ENCODE measurements around the gene HCRTR1. TPM values are rescaled to one million over a fixed set of nuclear protein-coding genes. Genes with fewer than 3 reads are reported as not detected.
A peak's percentile ranks its signal among the peaks of the same experiment; 100 is the strongest.

The HCRTR1 gene
- total RNA-seq = 0.21 TPM
- polyA plus RNA-seq = 0.09 TPM

DNA sequence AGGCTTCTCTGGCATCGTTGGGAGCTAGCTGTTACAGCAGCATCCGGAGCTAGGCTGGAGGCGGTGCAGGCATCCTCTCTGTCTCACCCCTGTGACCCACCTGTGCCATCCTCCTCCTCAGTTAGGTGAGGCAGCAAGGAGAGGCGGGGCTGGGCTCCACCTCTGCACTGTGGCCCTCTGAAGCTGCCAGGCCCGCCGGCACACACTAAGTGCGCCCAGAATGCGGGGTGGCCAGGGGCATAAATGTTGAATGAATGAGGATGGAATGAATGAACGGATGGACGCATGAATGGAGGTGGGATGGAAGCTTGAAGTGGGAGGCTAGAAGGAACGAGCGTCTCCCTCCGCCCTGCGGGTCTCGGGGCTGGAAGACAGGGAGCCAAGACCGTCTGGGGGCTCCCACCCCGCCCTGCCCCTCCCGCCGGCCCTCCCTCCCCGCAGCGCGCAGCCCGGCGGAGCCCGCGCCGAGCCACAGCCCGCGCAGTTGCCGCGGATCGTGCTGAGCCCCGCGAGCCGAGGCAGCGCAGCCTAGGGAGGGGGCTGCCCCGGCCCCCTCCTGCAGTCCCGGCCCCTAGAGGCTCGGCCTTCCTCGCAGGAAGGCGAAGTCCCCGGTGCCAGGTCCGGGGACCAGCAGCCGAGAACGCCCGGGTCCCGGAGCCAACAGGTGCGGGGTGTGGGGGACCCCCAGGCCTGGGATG, at the start of gene HCRTR1:
Gene HCRTR1, plus strand, starts transcription at position 472 of the 698 bp plus-strand sequence. CDS start 1,504 bp downstream, outside the sequence.
- Histone ChIP-seq H3K4me1 (ENCODE audit: insufficient read depth) (no peaks in the 10 kb centered on the region), H3K27ac (ENCODE audit: low read depth) (no peak within 1 kb of the TSS), H3K4me3 (ENCODE audit: low read depth, low read length) (peak within 1 kb of the TSS; percentile 35), H3K36me3 (ENCODE audit: insufficient read depth) (no peaks in the 10 kb centered on the region)
- 7% methylated on average over 48 of the region's 48 CpGs for WGBS
- DNase-seq (ENCODE audit: extremely low spot score) = no peak

DNA sequence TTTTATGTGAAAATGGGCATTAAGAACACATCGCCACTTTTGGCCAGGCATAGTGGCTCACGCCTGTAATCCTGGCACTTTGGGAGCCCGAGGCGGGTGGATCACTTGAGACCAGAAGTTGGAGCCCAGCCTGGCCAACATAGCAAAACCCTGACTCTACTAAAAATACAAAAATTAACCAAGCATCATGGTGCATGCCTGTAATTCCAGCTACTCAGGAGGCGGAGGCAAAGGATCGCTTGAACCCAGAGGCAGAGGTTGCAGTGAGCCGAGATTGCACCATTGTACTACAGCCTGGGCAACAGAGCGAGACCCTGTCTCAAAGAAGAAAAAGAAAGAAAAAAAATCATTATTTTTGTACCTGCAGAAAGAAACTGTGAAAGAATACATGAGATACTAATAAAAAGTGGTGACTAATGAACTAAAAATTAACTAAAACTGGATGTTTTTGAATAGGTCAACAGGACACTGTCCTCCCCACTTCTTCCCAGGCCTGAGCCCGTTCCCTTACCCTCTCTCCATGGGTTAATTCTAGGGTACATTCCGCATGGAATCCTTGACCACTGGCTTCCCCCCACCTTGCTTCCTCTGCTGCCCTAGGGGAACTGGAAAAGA, 49.4 kb upstream of the HCRTR1 start:
- WGBS = 66% methylated on average over 10 of the region's 10 CpGs
- no peak overlapping the region for H3K27ac ChIP-seq (ENCODE audit: low read depth)
- no peak for DNase-seq (ENCODE audit: extremely low spot score)
- H3K4me1 ChIP-seq (ENCODE audit: insufficient read depth) = no peaks in the 10 kb centered on the region
- H3K36me3 ChIP-seq (ENCODE audit: insufficient read depth) = no peaks in the 10 kb centered on the region
- H3K4me3 ChIP-seq (ENCODE audit: low read depth, low read length) = no peak overlapping the region

DNA sequence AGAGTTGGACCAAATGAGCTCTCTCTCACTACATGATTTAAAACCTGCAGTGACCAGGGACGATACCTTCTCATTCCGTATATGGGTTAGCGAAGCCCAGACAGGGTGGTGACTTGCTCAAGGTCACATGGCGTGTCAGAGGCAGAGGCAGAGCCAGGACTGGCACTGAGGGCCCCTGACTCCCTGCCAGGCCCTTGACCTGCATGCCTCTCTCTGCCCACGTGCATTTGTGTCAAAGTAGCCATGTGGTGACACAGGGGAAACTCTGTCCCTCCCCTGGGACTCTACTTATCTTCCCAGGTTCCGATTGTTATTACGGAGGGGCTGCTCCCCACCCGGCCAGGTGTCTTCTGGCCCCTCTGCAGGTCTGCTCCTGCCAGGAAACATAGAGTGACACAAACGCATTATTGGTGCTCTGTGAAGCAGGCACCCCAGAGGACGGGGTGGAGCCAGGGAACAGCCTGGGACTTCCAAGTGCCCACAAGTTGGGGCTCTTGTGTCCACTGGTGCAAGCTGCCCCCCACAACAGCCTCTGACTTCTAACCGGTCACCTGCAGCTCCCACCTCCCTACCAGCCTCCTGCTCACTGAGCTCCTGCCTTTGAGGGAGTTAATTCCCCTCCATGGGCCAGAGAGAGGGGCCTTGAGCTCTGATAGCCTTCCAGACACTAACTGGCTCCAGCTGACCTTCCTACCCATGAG, 48.4 kb upstream of the HCRTR1 start:
- WGBS = 86% methylated on average over 11 of the region's 11 CpGs
- DNase-seq (ENCODE audit: extremely low spot score) = no peak
- no peaks in the 10 kb centered on the region for H3K36me3 ChIP-seq (ENCODE audit: insufficient read depth)
- H3K27ac ChIP-seq (ENCODE audit: low read depth) = no peak overlapping the region
- H3K4me1 ChIP-seq (ENCODE audit: insufficient read depth) = no peaks in the 10 kb centered on the region
- no peak overlapping the region for H3K4me3 ChIP-seq (ENCODE audit: low read depth, low read length)

DNA sequence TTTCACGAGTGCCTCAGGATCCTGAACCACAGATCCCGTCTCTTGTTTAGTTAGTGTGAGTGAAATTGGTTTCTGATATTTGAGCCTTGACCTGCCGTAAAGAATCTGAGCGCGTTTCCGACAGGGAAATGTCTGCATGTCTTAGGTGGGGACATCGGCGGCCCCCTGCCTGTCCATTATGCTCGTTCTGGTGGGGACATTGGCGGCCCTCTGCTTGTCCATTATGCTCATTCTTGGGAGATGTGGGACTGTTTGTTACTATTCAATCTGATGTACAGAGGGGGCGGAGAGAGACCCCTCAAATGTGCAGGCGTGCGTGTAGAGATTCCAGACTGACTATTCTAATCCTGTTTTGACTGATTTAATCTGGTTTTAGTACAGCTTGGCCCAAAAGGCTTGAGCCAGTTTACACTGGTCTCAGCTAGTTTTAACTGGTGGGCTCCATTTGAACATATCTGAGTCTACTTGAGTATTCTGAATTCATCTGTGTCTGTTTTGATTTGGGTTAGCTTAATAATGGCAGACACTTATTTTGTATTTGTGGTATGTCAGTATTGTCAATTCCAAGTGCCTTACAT, 47.8 kb upstream of the HCRTR1 start:
- H3K4me1 ChIP-seq (ENCODE audit: insufficient read depth) = no peaks in the 10 kb centered on the region
- 81% methylated on average over 13 of the region's 13 CpGs for WGBS
- H3K4me3 ChIP-seq (ENCODE audit: low read depth, low read length) = no peak overlapping the region
- DNase-seq (ENCODE audit: extremely low spot score) = no peak
- H3K27ac ChIP-seq (ENCODE audit: low read depth) = no peak overlapping the region
- no peaks in the 10 kb centered on the region for H3K36me3 ChIP-seq (ENCODE audit: insufficient read depth)

DNA sequence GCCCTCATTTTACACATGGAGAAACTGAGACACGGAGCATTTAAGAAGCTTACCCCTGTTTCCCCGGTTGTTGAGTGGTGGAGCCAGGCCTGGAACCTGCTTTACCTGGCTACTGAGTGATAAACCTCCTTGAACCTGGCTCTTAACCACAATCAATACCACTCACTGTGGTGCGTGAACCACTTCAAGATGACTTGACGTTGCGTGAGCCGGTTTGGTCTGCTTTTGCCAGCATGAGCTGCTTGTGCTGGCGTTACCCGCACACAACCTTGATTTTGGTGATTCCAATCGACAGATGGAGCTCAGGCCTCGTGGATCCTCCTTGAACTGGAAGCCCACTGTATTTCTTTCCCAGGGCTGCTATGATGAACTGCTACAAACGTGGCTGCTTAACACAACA, 47.3 kb upstream of the HCRTR1 start:
- no peak overlapping the region for H3K4me3 ChIP-seq (ENCODE audit: low read depth, low read length)
- H3K27ac ChIP-seq (ENCODE audit: low read depth) = no peak overlapping the region
- DNase-seq (ENCODE audit: extremely low spot score) = no peak
- no peaks in the 10 kb centered on the region for H3K4me1 ChIP-seq (ENCODE audit: insufficient read depth)
- 95% methylated on average over 11 of the region's 11 CpGs for WGBS
- H3K36me3 ChIP-seq (ENCODE audit: insufficient read depth) = no peaks in the 10 kb centered on the region

DNA sequence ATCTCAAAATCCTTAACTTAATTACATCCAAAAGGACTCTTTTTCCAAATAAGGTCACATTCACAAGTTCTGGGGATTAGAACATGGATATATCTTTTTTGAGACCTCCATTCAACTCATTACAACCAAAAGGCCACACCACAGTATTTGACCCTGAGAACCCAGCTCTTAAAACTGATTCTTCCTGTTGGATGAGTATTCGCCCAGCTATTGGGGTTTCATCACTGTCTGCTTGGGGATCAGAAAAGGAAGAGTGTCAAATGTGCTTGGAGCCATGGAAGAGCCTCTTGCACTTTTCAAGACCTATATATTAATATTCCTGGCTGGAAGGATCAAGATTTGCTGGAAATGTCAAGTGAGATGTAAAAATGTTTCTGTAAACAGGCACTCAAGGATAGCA, 46.6 kb upstream of the HCRTR1 start:
- DNase-seq (ENCODE audit: extremely low spot score) = no peak

DNA sequence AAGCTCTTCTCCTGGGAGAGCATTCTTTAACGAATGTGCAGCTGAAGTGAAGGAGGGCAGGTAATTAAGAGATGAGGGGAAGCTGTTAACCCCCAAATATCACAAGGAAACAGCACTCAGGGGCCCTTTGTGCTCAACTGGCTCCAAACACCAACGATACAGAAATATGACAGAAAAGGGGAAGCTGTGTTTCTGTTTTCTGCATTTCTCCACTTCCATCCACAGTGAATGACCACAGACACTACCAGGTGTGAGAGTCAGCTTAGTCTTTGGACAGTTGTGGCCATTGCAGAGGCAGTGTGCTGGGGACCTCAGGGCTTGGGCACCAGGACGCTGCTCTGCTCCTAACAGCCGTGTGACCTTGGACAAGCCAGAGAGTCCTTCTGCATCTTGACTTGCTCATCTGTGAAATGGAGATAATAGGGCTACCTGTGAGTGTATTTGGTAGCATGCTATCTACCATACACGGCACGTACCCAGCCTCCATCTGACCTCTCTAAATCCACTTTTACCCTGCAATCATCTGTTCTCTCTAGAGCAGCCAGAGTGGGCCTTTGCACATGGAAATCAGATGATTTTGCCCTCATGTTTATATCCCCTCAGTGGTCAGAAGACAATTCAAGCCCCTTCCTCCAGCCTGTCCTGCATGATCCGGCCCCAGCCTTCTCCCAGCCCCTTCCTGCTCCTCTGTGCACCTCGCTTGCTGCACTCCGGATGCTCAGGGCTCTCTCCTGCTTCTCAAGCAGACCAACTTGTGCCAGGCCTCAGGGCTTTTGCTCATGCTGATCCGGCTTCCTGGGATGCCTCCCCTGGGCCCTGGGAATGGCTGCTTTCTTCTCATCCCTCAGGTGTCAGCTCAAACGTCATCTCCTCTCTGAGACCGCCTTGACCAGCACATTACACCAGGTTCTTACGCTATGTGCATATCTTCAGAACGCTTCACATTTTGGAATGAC, 45.9 kb upstream of the HCRTR1 start:
- WGBS = 89% methylated on average over 14 of the region's 14 CpGs

More for the DNA sequence above, 46.6 kb upstream of the HCRTR1 start:
- Histone ChIP-seq H3K4me3 (ENCODE audit: low read depth, low read length) (no peak overlapping the region), H3K36me3 (ENCODE audit: insufficient read depth) (no peaks in the 10 kb centered on the region), H3K27ac (ENCODE audit: low read depth) (no peak overlapping the region), H3K4me1 (ENCODE audit: insufficient read depth) (no peaks in the 10 kb centered on the region)
- 87% methylated on average over 1 of the region's 1 CpG for WGBS

DNA sequence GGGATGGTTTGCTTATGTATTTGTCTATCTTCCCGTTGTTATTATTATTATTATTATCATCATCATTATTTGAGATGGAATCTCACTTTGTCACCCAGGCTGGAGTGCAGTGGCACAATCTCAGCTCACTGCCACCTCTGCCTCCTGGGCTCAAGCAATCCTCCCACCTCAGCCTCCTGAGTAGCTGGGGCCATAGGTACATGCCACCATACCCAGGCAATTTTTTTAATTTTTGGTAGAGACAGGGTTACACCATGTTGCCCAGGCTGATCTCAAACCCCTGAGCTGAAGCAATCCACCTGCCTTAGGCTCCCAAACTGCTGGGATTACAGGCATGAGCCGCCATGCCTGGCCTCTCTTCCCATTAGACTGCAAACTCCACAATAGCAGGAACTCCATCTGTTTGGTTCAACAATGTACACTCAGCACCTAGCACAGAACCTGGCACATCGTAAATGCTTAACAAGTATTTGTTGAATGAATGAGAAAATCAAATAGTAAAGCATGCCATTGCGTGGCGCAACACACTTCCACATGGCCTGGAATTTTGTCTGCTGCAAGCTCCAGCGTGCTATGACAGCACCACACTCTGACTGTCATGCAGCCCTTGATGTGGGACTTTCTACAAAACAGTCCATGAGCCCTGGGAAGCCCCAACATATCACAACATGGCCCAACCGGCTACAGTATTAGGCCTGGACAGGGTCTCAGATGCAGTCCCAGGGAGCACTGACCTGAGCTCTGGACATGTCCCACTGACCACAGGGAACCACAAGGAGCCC, 45.0 kb upstream of the HCRTR1 start:
- Histone ChIP-seq H3K4me1 (ENCODE audit: insufficient read depth) (no peaks in the 10 kb centered on the region), H3K27ac (ENCODE audit: low read depth) (no peak overlapping the region), H3K4me3 (ENCODE audit: low read depth, low read length) (no peak overlapping the region), H3K36me3 (ENCODE audit: insufficient read depth) (no peaks in the 10 kb centered on the region)
- DNase-seq (ENCODE audit: extremely low spot score) = no peak
- 77% methylated on average over 7 of the region's 7 CpGs for WGBS

More for the DNA sequence above, 45.9 kb upstream of the HCRTR1 start:
- H3K4me3 ChIP-seq (ENCODE audit: low read depth, low read length) = no peak overlapping the region
- DNase-seq (ENCODE audit: extremely low spot score) = no peak
- no peaks in the 10 kb centered on the region for H3K4me1 ChIP-seq (ENCODE audit: insufficient read depth)
- H3K36me3 ChIP-seq (ENCODE audit: insufficient read depth) = no peaks in the 10 kb centered on the region
- H3K27ac ChIP-seq (ENCODE audit: low read depth) = no peak overlapping the region

DNA sequence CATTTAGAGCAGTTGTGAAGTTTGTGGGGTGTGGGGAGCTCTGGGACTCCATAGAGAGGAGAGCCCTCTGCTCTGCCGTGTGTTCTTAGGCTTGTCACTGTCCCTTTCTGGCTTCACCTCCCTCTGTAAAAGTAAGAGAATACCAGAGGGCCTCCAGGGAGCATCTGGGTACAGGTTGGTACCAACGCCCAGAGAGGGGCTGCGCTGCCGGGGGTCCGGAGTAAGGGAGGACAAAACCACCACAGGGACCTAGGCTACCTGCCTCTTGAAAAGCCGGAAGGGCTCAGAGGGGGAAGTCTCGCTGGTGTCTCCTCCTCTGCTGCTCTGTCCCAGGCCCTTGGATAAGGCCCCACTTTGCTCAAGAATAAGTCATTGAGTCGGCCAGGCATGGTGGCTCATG, 44.2 kb upstream of the HCRTR1 start:
- Histone ChIP-seq H3K4me3 (ENCODE audit: low read depth, low read length) (no peak overlapping the region), H3K36me3 (ENCODE audit: insufficient read depth) (no peaks in the 10 kb centered on the region), H3K27ac (ENCODE audit: low read depth) (peak overlapping the region; percentile 87), H3K4me1 (ENCODE audit: insufficient read depth) (no peaks in the 10 kb centered on the region)
- WGBS = 86% methylated on average over 8 of the region's 8 CpGs
- DNase-seq (ENCODE audit: extremely low spot score) = no peak

DNA sequence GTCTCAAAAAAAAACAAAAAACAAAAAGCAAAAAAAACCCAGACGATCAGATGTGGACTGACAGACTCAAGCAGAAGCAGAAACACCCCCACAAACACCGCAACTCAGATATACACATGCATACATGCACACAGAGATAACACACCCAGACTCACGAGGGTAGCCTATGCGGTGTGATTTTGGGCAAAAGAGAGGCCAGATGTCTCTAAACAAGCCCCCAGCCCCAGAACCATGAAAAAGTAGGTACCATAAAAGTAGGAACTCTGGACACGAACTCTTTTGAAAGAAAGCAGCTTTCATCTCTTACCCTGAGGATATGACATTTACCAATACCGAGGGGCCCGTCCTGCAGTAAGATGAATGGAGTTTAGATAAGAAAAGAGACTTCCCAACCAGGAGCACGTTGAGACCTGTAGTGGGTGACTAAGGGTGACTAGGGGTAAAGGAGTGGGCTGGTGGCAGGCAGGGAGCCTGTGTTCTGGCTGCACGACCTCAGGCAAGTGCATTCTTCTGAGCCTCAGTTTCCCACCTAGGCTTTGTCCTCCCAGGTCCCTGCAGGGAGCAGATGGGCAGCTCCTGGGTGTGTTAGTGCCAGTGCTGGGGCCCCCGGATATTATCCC, 42.6 kb upstream of the HCRTR1 start:
- WGBS = 49% methylated on average over 10 of the region's 10 CpGs
- Histone ChIP-seq H3K27ac (ENCODE audit: low read depth) (peak overlapping the region; percentile 18), H3K4me1 (ENCODE audit: insufficient read depth) (no peaks in the 10 kb centered on the region), H3K4me3 (ENCODE audit: low read depth, low read length) (no peak overlapping the region), H3K36me3 (ENCODE audit: insufficient read depth) (no peaks in the 10 kb centered on the region)
- DNase-seq (ENCODE audit: extremely low spot score) = no peak

DNA sequence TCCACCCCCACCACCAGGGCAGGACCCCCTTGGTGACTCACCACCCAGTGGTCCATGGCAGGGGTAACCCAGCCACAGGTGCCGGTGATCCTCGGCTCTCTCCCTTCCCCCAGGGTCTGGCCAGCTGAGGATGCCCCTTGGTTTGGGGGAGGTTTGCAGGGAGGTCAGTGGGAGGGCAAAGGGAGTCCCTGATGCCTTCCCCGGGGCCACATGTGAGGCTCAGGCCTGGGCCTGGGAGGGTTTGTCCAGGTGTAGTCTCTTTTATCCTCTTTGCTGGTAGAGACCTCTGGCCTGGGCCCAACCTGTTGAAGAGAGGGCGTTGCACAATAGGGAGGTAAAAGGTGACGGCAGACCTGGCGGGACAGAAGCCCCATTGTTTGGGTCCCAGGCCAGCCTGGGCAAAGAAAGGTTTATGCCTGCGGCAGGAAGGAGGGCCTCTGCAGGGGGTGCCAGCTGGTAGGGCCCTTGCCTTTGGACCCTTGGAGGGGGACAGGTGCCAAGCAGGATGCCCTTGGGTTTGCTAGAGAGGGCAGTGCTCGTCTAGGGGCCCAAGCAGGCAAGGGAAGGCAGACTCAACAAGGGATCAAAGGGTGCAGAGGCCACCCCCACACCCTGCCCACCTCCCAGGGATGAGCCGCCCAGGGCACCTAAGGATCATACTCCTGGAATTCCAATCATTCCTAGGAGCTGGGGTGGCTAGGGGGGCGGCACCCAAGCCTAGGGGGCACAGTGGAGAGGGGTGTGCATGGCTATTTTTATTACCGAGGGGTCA, 41.9 kb upstream of the HCRTR1 start:
- no peak for DNase-seq (ENCODE audit: extremely low spot score)
- Histone ChIP-seq H3K4me1 (ENCODE audit: insufficient read depth) (no peaks in the 10 kb centered on the region), H3K27ac (ENCODE audit: low read depth) (peak overlapping the region; percentile 65), H3K4me3 (ENCODE audit: low read depth, low read length) (peak overlapping the region; percentile 50), H3K36me3 (ENCODE audit: insufficient read depth) (no peaks in the 10 kb centered on the region)
- WGBS = 68% methylated on average over 11 of the region's 11 CpGs
